ENCODE results near the gene KRT85. TPM values are rescaled to one million over a fixed set of nuclear protein-coding genes. Genes with fewer than 3 reads are reported as not detected.

KRT85 gene
- total and polyA plus RNA-seq, 2 of the 13 experiments (the other 11 are each of a cell fraction or from before 2014, with no cell fraction given) = not detected

DNA sequence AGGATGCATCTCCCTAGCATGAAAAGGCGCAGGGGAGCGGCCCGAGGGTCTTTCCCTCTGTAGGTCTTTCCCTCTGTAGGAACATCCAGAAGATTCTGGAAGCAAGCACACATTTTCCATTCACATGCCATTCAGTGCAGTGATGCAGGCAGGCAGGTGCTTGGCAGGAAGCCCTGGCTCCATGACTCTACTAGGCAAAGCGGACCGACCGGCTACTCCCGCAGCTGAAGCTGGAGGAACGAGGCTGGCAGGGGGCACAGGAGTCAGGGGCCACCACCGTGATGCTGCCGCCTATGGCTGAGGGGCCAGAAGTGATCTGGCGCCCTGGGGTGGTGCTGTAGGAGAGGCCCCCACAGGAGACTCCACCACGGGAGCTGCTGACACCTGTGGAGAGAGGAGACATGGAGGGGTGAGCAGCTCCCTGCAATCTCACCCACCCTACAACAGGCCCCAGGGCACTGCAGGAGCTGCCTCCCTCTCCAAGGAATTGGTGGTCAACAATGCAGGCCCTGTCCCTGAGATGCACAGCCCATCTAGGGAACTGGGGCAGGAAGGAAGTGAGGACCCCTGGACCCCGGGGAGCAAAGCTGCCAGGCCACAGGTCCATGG is 6.5 kb downstream of the KRT85 start (continued):
- no peak for TF ChIP-seq CREB3 (CRISPR knock-in tag; IDR thresholded peaks at IDR 0.05)
- TF ChIP-seq, protein P1, sequence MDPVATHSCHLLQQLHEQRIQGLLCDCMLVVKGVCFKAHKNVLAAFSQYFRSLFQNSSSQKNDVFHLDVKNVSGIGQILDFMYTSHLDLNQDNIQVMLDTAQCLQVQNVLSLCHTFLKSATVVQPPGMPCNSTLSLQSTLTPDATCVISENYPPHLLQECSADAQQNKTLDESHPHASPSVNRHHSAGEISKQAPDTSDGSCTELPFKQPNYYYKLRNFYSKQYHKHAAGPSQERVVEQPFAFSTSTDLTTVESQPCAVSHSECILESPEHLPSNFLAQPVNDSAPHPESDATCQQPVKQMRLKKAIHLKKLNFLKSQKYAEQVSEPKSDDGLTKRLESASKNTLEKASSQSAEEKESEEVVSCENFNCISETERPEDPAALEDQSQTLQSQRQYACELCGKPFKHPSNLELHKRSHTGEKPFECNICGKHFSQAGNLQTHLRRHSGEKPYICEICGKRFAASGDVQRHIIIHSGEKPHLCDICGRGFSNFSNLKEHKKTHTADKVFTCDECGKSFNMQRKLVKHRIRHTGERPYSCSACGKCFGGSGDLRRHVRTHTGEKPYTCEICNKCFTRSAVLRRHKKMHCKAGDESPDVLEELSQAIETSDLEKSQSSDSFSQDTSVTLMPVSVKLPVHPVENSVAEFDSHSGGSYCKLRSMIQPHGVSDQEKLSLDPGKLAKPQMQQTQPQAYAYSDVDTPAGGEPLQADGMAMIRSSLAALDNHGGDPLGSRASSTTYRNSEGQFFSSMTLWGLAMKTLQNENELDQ (CRISPR knock-in tag; IDR thresholded peaks at IDR 0.05; ENCODE audit: borderline replicate concordance) = no peak
- no peak for TF ChIP-seq ZNF574 (CRISPR knock-in tag; IDR thresholded peaks at IDR 0.05)

GRCh38 chr12:52360106-52360662 is 7.1 kb downstream of the KRT85 start:
- H3K9ac ChIP-seq (ENCODE audit: insufficient read depth, low read depth, low read length) = no peak overlapping the region
- H3K4me1 ChIP-seq (ENCODE audit: insufficient read depth, low read length) = peaks cover 5% of the 10 kb centered on the region; the same call in 1 of the 2 replicates
- no peak for FAIRE-seq
- ChIA-PET CTCF (ENCODE audit: low intra/inter-chr PET ratio, low total read pairs) (no interaction called here), POLR2A (no interaction called here)
- H3K9me3 ChIP-seq (ENCODE audit: low read length) = no peaks in the 10 kb centered on the region
- no peak for DNase-seq (ENCODE audit: low spot score)
- no peaks in the 10 kb centered on the region for H3K79me2 ChIP-seq (ENCODE audit: insufficient read depth, low read length)
- 2% methylated on average over 6 of the region's 7 CpGs for WGBS (ENCODE audit: low lambda C conversion rate)
- H3K36me3 ChIP-seq (replicated peaks in 1 of 2; ENCODE audit: control insufficient read depth in 1 of 2, insufficient read depth in 2 of 2, low read length in 2 of 2) = no peaks in the 10 kb centered on the region
- H3K4me2 ChIP-seq (ENCODE audit: low read depth, low read length) = no peak overlapping the region
- intact Hi-C loops (cut with micrococcal nuclease; ENCODE audit: unreplicated experiment) (no loop called here), in situ Hi-C loops (cut with HindIII; ENCODE audit: extremely low pct_ligation_motif_present, low pct_unique_long_range_greater_than_20kb) (no loop called here)
- no peak overlapping the region for H2AFZ ChIP-seq (ENCODE audit: low read length)
- no peak for ATAC-seq
- H3K27ac ChIP-seq (ENCODE audit: extremely low read length, insufficient read depth, low read length) = no peak overlapping the region
- H3K4me3 ChIP-seq (replicated peaks in 1 of 3; ENCODE audit: insufficient read depth in 1 of 3, low read depth in 2 of 3, low read length in 3 of 3) = no peak overlapping the region
- H3K27me3 ChIP-seq (ENCODE audit: control insufficient read depth in 1 of 2, insufficient read depth in 2 of 2, low read length in 2 of 2) = peaks cover 1 to 16% of the 10 kb centered on the region in 2 experiments; a peak in 4 of 5 replicates
- BruUV-seq (replicated peaks) = no TSS peak
- H4K20me1 ChIP-seq (ENCODE audit: insufficient read depth, low read length) = no peaks in the 10 kb centered on the region
- no peak for TF ChIP-seq GTF2F1 (IDR thresholded peaks at IDR 0.05; ENCODE audit: low read length)
- TF ChIP-seq, protein P2, sequence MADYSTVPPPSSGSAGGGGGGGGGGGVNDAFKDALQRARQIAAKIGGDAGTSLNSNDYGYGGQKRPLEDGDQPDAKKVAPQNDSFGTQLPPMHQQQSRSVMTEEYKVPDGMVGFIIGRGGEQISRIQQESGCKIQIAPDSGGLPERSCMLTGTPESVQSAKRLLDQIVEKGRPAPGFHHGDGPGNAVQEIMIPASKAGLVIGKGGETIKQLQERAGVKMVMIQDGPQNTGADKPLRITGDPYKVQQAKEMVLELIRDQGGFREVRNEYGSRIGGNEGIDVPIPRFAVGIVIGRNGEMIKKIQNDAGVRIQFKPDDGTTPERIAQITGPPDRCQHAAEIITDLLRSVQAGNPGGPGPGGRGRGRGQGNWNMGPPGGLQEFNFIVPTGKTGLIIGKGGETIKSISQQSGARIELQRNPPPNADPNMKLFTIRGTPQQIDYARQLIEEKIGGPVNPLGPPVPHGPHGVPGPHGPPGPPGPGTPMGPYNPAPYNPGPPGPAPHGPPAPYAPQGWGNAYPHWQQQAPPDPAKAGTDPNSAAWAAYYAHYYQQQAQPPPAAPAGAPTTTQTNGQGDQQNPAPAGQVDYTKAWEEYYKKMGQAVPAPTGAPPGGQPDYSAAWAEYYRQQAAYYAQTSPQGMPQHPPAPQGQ (CRISPR knock-in tag; IDR thresholded peaks at IDR 0.05; ENCODE audit: borderline replicate concordance) = no peak
- TF ChIP-seq TIGD3 (CRISPR knock-in tag; IDR thresholded peaks at IDR 0.05; ENCODE audit: borderline replicate concordance) = no peak
